Right forelimb (tissue), 1 donor: ENCODE measurements around the gene LYZL6.

Experiments used
- DNase-seq: peaks from one replicate; pipeline ENCODE4 v3.0.0-alpha.2; 2018

Gene LYZL6

GRCh38 chr17:35943537-35943936, at the start of gene LYZL6:
TSS of gene LYZL6 (minus strand) at chr17:35943713. CDS start at chr17:35939356, 4,357 bp downstream.
- no peak for DNase-seq

- no peak for DNase-seq
These were observed 47.6 kb upstream of the LYZL6 start for GRCh38 chr17:35991075-35991474.

GRCh38 chr17:35988164-35988563, 44.7 kb upstream of the LYZL6 start:
- DNase-seq = no peak

GRCh38 chr17:35986643-35987042, 43.1 kb upstream of the LYZL6 start, which contains the start of gene CCL14:
TSS of gene CCL14 (minus strand) at chr17:35986729. CDS start at chr17:35986649, 80 bp downstream.
- no peak for DNase-seq

- DNase-seq = no peak
These were observed 40.6 kb upstream of the LYZL6 start for GRCh38 chr17:35984140-35984539.

- no peak for DNase-seq
These were observed 39.1 kb upstream of the LYZL6 start for GRCh38 chr17:35982409-35983191.

GRCh38 chr17:35981908-35982330, 38.4 kb upstream of the LYZL6 start:
- DNase-seq = no peak

- DNase-seq = no peak
These were observed 37.7 kb upstream of the LYZL6 start, which contains the start of gene CCL16 for GRCh38 chr17:35981246-35981645. TSS of gene CCL16 (minus strand) at chr17:35981497. CDS start at chr17:35981420, 77 bp downstream.

GRCh38 chr17:35978346-35978745, 34.8 kb upstream of the LYZL6 start:
- DNase-seq = no peak

GRCh38 chr17:35977509-35977908, 34.0 kb upstream of the LYZL6 start:
- DNase-seq = no peak

GRCh38 chr17:35973333-35974260, 30.1 kb upstream of the LYZL6 start:
- DNase-seq = no peak

- no peak for DNase-seq
These were observed 29.4 kb upstream of the LYZL6 start for GRCh38 chr17:35972945-35973332.

- DNase-seq = no peak
These were observed 29.0 kb upstream of the LYZL6 start for GRCh38 chr17:35972535-35972934.

GRCh38 chr17:35972066-35972465, 28.6 kb upstream of the LYZL6 start:
- DNase-seq = no peak

- DNase-seq = peak; percentile 81
These were observed 26.3 kb upstream of the LYZL6 start for GRCh38 chr17:35969558-35970380.

- no peak for DNase-seq
These were observed 25.1 kb upstream of the LYZL6 start for GRCh38 chr17:35968520-35969054.

- DNase-seq = no peak
These were observed 21.8 kb upstream of the LYZL6 start for GRCh38 chr17:35965272-35965671.

- DNase-seq = no peak
These were observed 20.1 kb upstream of the LYZL6 start for GRCh38 chr17:35963663-35964062.

GRCh38 chr17:35953720-35954119, 10.2 kb upstream of the LYZL6 start:
- no peak for DNase-seq

GRCh38 chr17:35949401-35949800, 5.9 kb upstream of the LYZL6 start:
- no peak for DNase-seq

- no peak for DNase-seq
These were observed 4.6 kb upstream of the LYZL6 start for GRCh38 chr17:35948092-35948491.

GRCh38 chr17:35947156-35947585, 3.7 kb upstream of the LYZL6 start:
- peak; percentile 50 for DNase-seq
